ENCODE results near the gene CIB2. TPM values are rescaled to one million over a fixed set of nuclear protein-coding genes. Genes with fewer than 3 reads are reported as not detected.

CIB2 gene
- polyA plus RNA-seq, 1 donor from 2014 or later: 32.4 TPM

- peak overlapping the region; percentile 95 for H3K4me3 ChIP-seq (ENCODE audit: low read length)
- H3K27ac ChIP-seq (ENCODE audit: low read length): peak overlapping the region; percentile 65
- no peaks in the 10 kb centered on the region for H4K20me1 ChIP-seq (ENCODE audit: insufficient read depth)
- no peaks in the 10 kb centered on the region for H3K27me3 ChIP-seq (ENCODE audit: insufficient read depth, low read depth, low read length)
- peaks cover 5% of the 10 kb centered on the region for H3K36me3 ChIP-seq (ENCODE audit: insufficient read depth, low read length)
- H3K79me2 ChIP-seq (replicated peaks; ENCODE audit: insufficient read depth, low read length): peaks cover 21% of the 10 kb centered on the region
- TF ChIP-seq EZH2 (IDR thresholded peaks at IDR 0.05; ENCODE audit: borderline replicate concordance, insufficient read depth, low read length, poor library complexity, severe bottlenecking) (no peak), RAD21 (conservative IDR thresholded peaks at IDR 0.05) (peak; percentile 13), SMC3 (conservative IDR thresholded peaks at IDR 0.05; ENCODE audit: poor library complexity) (peak; percentile 34), POLR2AphosphoS5 (IDR thresholded peaks at IDR 0.05) (no peak), CTCF (IDR thresholded peaks at IDR 0.05; ENCODE audit: poor library complexity, severe bottlenecking) (no peak), TAF1 (IDR thresholded peaks at IDR 0.05; ENCODE audit: low read depth) (no peak), MXI1 (conservative IDR thresholded peaks at IDR 0.05; ENCODE audit: poor library complexity, severe bottlenecking) (no peak), EP300 (conservative IDR thresholded peaks at IDR 0.05; ENCODE audit: poor library complexity, severe bottlenecking) (no peak), REST (IDR thresholded peaks at IDR 0.05; ENCODE audit: borderline replicate concordance) (peak; percentile 30)
- no peaks in the 10 kb centered on the region for H3K9me2 ChIP-seq (ENCODE audit: insufficient read depth, low read length)
- peak overlapping the region; percentile 97 for H3K4me2 ChIP-seq (ENCODE audit: low read length)
- H3F3A ChIP-seq (ENCODE audit: insufficient read depth, low read length, poor library complexity, severe bottlenecking): no peaks in the 10 kb centered on the region
- H2AFZ ChIP-seq (ENCODE audit: low read depth, low read length): peak overlapping the region; percentile 0
- peak overlapping the region; percentile 81 for H3K9ac ChIP-seq (ENCODE audit: low read length)
- H3K9me3 ChIP-seq (ENCODE audit: low read length): no peaks in the 10 kb centered on the region
These were observed 18.8 kb upstream of the CIB2 start for GRCh38 chr15:78149805-78150751.

GRCh38 chr15:78149068-78149804, 18.0 kb upstream of the CIB2 start, which contains the start of gene IDH3A:
TSS of gene IDH3A (plus strand) at chr15:78149362. CDS start at chr15:78149404, 42 bp downstream.
- H3K36me3 ChIP-seq (ENCODE audit: insufficient read depth, low read length): peaks cover 1% of the 10 kb centered on the region
- peak within 1 kb of the TSS; percentile 97 for H3K4me2 ChIP-seq (ENCODE audit: low read length)
- H3K79me2 ChIP-seq (replicated peaks; ENCODE audit: insufficient read depth, low read length): peaks cover 19% of the 10 kb centered on the region
- H4K20me1 ChIP-seq (ENCODE audit: insufficient read depth): no peaks in the 10 kb centered on the region
- peak within 1 kb of the TSS; percentile 81 for H3K9ac ChIP-seq (ENCODE audit: low read length)
- no peaks in the 10 kb centered on the region for H3F3A ChIP-seq (ENCODE audit: insufficient read depth, low read length, poor library complexity, severe bottlenecking)
- no peaks in the 10 kb centered on the region for H3K27me3 ChIP-seq (ENCODE audit: insufficient read depth, low read depth, low read length)
- H3K4me3 ChIP-seq (ENCODE audit: low read length): peak within 1 kb of the TSS; percentile 95
- H3K9me3 ChIP-seq (ENCODE audit: low read length): no peaks in the 10 kb centered on the region
- TF ChIP-seq POLR2AphosphoS5 (IDR thresholded peaks at IDR 0.05): peak; percentile 96
- TF ChIP-seq REST (IDR thresholded peaks at IDR 0.05; ENCODE audit: borderline replicate concordance): no peak
- peak; percentile 96 for TF ChIP-seq MXI1 (conservative IDR thresholded peaks at IDR 0.05; ENCODE audit: poor library complexity, severe bottlenecking)
- peak; percentile 6 for TF ChIP-seq EP300 (conservative IDR thresholded peaks at IDR 0.05; ENCODE audit: poor library complexity, severe bottlenecking)
- no peak for TF ChIP-seq RAD21 (conservative IDR thresholded peaks at IDR 0.05)
- no peaks in the 10 kb centered on the region for H3K9me2 ChIP-seq (ENCODE audit: insufficient read depth, low read length)
- H2AFZ ChIP-seq (ENCODE audit: low read depth, low read length): peak within 1 kb of the TSS; percentile 88
- H3K27ac ChIP-seq (ENCODE audit: low read length): peak within 1 kb of the TSS; percentile 65

All from neural cell (in vitro differentiated cells).